Measurements from ENCODE around the gene VANGL2.

GRCh38 chr1:160466961-160467360 lies 66.6 kb downstream of the VANGL2 start:
- TF ChIP-seq FOSL2 (IDR thresholded peaks at IDR 0.05): no peak
- no peak for TF ChIP-seq FOSL2 (CRISPR knock-in tag; IDR thresholded peaks at IDR 0.05)
- TF ChIP-seq CTCF (IDR thresholded peaks at IDR 0.05): no peak
- TF ChIP-seq CEBPB (IDR thresholded peaks at IDR 0.05): no peak
- TF ChIP-seq TP53 (CRISPR knock-in tag; IDR thresholded peaks at IDR 0.05): no peak
- TF ChIP-seq HDAC2 (IDR thresholded peaks at IDR 0.05): no peak
- TF ChIP-seq POLR2A (IDR thresholded peaks at IDR 0.05; ENCODE audit: low read length): no peak
- no peak for TF ChIP-seq ZSCAN20 (CRISPR knock-in tag; IDR thresholded peaks at IDR 0.05)
- no peak for TF ChIP-seq EHF (CRISPR knock-in tag; IDR thresholded peaks at IDR 0.05)
- TF ChIP-seq EHMT2 (IDR thresholded peaks at IDR 0.05; ENCODE audit: low read depth): no peak
- no peak for TF ChIP-seq ELK1 (IDR thresholded peaks at IDR 0.05; ENCODE audit: low read depth, low read length)
- no peak for TF ChIP-seq CBX8 (IDR thresholded peaks at IDR 0.05)

Data from A549 (cell line).